Activated gamma-delta T cell treated with Interleukin-2 at 50 U/mL for 16 hours (primary cell): ENCODE measurements around the gene CFL1.
A peak's percentile ranks its signal among the peaks of the same experiment; 100 is the strongest.
"Not testable (repeated sequence)": the region's sequence is repeated elsewhere in the genome, so short reads cannot be mapped to it uniquely, and the experiment has no call there.

ENCODE experiments used
- DNase-seq: peaks from one replicate; pipeline ENCODE4 v3.0.0-alpha.2; 2020

CFL1 gene

DNA sequence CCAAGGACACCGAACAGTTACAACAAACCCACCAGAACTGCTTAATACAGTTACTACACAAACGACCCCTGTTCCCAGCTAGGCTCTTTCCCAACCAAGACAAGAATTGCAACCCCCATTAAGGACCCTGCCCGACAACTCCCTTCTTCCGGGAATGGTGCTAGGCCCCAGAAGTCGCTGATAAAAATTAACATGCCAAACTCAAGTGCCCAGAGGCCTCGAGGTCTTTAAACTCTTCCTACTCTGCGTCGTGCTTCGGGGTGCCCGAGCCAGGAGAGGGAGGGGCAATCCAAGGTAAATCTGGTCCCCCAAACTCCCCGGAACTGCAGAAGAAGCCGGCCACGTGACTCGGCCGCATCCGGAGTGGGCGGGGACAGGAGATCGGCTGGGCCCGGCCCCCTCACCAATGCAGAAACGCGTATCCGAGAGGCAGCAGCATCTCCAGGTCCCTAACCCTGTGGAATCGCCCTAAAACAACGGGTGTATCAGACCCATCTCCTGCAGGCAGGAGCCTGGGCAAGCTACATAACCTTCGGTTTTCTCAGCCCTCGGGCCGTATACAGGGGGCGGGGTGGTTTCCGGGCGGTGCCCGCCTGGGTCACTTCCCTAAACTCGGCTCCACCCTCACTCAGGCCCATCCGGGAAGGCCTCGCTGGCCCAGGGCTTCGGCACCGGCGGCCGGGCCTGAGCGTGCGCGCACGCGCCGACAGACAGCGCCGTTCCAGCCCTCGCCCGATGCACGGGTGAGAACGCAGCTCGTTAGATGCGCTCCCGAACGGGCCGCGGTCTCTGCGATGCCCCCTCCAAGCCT lies 1.1 kb downstream of the CFL1 start:
- peak; percentile 86 for DNase-seq

DNA sequence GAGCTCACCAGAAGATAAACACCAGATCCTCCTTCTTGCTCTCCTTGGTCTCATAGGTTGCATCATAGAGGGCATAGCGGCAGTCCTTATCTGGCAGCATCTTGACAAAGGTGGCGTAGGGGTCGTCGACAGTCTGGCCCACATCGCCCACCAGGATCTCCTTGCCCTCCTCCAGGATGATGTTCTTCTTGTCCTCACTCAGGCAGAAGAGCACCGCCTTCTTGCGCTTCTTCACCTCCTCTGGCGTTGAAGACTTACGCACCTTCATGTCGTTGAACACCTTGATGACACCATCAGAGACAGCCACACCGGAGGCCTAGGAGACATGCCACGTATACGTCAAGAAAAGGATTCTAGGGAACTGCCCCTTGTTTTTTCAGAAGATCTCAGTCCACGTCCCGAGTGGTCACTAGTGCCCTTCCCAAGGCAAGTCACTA lies 2.0 kb downstream of the CFL1 start:
- no peak for DNase-seq

DNA sequence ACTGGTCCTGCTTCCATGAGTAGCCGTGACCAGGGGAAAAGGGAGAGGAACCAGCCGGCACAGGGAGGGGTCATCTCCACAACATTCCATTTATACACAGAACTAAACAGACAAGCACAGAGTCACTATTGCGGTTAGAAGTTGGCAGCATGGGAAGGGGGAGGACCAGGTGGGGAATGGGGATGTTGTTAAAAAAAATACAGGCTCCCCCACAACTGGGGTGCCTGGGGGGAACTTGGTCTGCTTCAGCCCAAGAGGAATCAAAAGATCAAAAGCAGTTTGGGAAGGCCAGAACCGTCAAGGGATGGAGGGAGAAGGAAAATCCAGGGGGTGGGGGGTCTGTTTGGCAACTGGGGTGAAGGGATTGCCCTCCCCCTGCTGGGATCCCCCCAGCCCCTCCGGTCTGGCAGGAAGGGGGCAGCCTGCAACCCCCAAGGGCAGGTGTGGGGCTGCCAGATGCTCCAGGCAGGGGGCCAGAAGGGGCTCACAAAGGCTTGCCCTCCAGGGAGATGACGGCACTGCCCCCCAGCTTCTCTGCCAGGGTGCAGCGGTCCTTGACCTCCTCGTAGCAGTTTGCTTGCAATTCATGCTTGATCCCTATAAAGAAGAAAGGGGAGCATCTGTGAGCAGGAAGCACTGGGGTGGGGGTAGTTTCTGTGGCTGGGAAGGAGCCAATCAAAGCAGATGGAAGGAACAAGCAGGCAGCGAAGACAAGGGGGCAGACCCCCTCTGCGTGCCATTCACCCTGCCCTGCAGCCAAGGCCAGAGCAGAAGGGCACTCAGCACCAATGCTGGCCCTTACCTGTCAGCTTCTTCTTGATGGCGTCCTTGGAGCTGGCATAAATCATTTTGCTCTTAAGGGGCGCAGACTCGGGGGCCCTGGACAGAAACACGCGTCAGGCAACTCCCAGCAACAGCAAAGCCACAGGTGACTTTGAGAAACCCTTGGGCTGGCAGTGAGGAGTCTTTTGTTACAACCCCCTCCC lies 2.8 kb downstream of the CFL1 start:
- DNase-seq = no peak

DNA sequence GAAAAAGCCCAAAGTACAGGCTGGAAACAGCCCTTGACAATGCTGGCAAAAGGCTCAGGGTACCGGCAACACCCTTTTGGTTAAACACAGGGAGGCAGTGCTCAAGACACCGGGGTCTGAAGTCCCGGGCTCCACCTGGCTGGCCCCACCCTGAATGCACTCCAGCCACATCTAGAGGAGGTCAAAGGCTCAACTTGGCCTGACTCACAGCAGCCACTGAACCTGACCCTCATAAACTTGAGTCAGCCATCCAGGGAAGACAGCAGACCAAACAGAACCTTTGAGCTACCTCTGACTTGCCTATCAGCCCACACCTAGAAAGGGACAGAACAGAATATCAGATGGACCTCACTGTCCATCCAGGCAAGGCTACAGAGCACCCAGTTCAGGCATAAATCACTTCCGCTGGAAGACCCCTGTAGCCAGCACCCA lies 3.8 kb downstream of the CFL1 start:
- DNase-seq = no peak

DNA sequence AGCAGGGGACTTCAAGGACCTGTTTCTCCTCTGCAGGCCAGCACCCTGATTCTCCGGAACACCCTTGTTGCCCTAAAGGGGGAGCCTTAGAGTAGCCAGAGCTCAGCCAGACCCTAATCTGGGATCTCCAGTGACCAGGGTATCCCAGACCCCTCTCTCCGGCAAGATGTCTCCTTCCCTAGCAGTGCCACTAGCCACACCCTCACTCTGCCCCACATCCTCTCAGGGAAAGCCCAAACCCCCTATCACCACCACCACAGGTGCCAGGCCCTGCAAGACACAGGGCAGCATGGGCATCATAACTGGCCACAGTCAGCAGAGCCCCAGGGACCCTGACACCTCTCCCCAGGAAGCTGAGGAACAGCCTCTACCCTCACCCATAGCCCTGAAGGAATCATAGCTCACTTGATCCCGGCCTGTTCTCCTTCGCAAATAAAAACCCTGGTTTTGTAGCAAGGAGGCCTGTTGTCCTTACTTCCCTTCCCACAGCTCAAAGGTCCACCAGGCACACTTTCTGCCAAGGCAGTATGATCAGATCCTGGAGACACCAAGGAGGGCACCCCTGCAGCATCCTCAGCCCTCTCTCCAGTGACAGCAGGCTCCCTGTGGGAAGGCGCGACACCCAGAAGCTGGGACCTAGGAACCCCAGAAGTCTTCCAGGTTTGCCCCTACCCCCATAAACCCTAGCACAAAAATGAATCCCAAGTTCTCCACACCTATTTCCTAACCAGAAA lies 4.6 kb downstream of the CFL1 start:
- no peak for DNase-seq

DNA sequence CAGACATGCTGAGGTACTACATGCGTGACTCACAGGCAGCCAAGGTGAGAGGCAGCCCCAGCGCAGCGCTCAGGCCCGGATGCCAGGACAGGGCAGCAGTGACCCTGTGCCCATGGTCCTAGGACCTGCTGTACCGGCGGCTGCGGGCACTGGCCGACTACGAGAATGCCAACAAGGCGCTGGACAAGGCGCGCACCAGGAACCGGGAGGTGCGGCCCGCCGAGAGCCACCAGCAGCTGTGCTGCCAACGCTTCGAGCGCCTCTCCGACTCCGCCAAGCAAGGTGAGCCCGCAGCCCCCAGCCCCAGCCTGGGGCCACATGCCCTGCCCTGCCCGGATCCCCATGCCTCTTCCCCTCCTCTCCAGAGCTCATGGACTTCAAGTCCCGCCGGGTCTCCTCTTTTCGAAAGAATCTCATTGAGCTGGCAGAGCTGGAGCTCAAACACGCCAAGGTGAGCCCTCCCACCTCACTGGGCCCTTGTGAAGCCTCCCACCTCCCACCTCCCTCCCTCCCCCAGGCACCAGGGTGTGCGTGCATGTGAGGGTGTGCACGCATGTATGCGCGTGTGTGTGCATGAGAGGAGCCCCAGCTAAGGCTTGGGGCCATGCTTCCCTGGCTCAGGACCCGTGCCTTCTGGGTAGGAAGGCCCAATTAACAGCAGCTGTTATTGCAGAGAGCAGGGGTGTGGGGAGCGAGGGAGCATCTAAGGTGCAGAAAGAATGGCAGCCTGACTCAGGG lies 5.3 kb downstream of the CFL1 start:
- no peak for DNase-seq

DNA sequence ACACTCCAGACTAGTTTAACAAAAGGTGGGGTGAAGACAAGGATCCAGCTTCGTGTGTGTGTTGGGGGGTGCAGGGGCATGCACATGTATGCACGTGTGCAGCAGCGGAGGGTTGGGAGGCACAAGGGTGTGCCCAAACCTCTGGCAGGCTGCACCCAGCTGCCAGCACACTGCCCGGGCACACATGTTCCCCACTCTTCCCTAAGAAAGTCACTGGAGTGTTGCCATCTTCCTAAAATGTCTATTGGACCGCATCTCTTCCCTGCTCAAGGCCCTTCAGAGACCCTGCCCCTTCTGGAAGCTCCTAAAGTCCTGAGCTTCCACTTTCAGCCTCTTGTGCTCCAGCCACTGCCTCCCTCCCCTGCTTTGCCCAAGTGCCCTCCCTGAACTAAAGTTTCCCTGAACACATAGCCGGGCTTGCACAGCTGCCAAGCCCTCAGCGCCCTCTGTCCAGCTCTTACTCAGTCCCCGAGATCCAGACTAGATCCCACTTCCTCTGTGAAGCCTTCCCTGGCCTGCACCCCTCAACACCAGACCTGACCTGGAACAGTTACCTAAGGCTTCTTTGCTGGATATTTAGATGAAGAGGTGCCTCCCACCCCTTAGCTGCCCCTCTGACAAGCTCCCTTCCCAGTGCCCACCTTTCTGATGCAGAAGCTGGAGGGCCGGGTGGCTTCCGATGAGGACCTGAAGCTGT lies 6.0 kb downstream of the CFL1 start:
- no peak for DNase-seq

DNA sequence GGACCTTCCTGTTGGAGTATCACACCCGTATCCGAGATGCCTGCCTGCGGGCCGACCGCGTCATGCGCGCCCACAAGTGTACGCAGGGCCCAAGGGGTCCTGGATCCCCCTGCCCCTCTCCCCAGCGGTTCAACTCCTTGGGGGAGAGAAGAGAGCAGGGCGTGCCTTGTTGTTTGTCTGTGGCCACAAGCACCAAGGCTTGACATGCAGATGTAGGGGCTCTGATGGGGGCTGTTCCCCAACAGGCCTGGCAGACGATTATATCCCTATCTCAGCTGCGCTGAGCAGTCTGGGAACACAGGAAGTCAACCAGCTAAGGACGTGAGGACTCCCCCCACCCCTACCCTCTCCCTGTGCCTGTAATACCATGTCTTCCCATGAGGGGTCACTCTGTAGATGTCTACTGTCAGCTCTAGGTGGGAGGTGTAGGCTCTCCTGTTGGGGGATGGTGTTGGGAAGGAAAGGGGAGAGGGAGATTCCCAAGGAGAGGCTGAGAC lies 6.8 kb downstream of the CFL1 start:
- DNase-seq = no peak

DNA sequence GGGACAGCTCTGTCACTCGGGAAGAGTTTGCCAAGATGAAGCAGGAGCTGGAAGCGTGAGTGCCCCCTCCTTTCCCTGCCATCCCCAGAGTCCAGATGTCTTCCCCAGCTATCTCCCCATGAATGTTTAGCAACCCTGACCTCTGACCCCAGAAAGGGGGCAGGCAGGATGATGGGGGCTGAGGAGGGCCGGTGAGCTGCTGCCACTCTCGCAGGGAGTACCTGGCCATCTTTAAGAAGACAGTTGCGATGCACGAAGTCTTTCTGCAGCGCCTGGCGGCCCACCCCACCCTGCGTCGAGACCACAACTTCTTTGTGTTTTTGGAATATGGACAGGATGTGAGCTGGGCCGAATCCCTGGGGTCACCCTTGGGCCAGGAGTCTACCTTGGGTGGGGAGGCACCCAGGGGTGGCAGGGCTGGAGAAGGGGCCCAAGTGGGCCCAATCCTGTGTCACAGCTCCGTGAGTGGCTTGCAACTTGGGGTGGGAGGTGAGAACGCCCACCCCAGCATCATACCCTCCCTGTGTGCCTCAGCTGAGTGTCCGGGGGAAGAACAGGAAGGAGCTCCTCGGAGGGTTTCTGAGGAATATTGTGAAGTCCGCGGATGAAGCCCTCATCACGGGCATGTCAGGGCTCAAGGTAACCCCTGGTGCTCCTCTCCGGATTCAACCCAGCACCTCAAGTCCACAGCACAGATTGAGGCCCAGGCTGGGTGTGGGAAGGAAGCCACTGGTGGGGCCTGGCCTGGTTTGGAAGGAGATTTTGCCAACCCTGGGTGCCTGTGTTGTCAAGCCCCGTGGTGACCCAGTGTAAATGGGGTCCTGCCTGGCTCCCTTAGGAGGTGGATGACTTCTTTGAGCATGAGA lies 7.5 kb downstream of the CFL1 start:
- DNase-seq = no peak

DNA sequence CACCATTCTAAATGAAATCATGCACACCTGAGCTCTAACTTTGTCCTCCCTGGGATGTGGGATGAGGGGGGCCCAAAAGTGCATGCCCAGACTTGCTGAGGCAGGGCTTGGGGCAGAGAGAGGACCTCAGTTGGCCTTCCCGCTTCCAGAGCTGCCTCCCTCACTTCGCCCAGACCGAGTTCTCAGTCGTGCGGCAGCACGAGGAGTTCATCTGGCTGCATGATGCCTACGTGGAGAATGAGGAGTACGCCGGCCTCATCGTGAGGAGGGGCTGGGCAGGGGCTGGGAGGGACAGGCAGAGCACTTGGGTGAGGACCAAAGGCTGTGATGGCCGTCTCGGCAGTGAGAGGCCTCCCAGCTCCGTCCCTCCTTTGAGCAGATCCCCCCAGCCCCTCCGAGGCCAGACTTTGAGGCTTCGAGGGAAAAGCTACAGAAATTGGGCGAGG lies 8.2 kb downstream of the CFL1 start:
- DNase-seq = no peak

DNA sequence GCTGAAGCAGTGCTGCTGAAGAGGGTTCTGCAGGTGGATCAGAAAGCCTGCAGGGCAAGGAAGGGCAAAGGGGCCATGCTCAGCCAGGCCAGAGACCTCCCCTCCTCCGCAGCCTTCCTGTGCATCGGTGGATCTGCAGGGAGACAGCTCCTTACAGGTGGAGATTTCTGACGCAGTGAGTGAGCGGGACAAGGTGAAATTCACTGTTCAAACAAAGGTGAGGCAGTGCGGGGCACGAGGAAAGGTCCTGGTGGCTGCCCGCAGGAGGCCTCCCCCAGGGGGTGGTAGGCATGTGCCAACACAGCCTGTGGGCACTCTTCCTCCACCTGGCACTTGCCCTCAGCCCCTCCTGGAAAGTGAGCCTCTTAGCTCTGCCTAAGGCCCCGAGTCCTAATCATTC lies 8.6 kb downstream of the CFL1 start:
- no peak for DNase-seq

DNA sequence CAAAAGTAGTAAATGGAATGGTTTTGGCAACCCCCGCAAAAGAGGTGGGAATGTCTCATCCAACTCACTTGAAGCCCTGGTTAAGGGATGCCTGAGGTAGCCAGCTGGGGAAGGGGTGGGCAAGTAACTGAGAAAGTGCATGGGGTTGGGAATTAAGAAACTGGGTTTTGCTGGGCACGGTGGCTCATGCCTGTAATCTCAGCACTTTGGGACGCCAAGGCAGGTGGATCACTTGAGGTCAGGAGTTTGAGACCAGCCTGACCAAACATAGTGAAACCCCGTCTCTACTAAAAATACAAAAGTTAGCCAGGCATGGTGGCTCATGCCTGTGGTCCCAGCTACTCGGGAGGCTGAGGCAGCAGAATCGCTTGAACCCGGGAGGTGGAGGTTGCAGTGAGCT lies 9.3 kb downstream of the CFL1 start:
- not testable (repeated sequence) for DNase-seq

DNA sequence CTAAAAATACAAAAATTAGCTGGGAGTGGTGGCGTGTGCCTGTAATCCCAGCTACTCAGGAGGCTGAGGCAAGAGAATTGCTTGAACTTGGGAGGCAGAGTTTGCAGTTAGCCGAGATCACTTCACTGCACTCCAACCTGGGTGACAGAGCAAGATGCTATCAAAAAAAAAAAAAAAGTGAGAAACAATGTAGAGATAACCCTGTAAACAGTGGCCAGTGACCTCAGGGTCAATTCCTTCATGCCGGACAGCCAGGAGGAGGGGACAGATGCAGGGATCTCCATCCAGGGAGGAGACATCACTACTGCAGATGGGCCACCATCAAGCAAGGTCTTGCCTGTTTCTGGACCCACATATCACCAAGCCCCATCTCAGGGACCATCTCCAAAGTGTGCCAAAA lies 10.2 kb downstream of the CFL1 start:
- no peak for DNase-seq

DNA sequence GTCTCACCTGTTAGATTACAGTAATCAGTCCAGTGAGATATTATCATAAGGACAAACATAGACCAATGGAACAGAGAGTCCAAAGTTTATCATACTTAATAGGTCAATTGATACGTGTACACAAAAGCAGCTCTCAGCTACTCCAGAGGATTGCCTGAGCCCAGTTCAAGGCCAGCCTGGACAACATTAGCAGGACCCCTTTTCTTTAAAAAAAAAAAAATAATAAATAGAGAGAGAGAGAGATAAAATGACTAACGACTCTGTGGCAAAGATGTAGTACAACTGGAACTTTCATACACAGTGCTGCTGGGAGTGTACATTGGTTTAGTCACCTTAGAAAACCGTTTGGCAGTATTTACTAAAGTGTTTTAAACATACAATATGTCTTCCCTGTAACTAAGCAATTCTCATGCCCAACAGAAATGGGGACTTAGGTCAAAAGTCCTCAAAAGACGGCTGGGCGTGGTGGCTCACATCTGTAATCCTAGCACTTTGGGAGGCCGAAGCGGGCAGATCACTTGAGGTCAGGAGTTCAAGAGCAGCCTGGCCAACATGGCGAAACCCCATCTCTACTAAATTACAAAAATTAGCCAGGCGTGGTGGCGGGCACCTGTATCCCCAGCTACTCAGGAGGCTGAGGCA lies 13.6 kb downstream of the CFL1 start:
- DNase-seq = no peak

DNA sequence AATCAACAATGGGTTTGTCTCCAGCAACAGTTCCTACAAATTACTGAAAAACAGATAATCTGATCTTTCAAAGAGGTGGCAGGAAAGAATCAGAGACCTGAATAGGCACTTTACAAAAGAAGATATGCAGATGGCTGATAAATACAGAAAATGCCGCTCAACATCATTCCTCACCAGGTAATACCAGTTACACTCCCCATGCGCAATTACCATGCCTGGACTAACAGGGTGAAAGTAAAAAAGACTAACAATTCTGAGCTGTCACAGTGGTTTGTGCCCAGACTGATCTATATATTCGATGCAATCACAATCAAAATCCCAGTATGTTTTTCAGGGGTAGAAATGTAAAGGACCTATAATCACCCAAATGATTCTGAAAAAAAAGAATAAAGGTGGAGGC lies 14.2 kb downstream of the CFL1 start:
- no peak for DNase-seq

DNA sequence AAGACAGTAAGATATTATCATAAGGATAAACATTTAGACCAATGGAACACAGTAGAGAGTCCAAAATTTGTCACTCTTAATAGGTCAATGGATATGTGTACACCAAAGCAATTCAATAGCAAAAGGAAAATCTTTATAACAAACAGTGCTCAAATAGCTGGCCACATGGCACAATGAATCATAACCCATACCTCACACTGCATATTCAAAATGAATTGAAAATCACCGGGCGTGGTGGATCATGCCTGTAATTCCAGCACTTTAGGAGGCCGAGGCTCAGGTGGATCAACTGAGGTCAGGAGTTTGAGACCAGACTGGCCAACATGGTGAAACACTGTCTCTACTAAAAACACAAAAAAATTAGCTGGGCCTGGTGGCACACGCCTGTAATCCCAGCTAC lies 15.8 kb downstream of the CFL1 start:
- DNase-seq = no peak

DNA sequence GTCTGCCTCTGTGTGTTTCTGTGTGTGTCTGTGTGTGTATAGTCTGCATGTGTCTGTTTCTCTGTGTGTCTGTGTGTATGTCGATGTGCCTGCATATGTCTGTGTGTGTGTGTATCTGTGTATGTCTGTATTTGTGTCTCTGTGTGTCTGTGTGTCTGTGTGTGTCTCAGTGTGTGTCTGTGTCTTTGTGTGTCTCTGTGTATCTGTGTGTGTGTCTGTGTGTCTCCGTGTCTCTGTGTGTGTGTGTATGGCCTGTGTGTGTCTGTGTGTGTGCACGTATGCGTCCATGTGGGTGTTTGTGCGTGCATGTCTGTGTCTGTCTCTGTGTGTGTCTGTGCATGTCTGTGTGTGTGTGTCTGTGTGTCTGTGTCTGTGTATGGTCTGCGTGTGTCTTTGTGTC lies 23.8 kb downstream of the CFL1 start:
- DNase-seq = no peak

DNA sequence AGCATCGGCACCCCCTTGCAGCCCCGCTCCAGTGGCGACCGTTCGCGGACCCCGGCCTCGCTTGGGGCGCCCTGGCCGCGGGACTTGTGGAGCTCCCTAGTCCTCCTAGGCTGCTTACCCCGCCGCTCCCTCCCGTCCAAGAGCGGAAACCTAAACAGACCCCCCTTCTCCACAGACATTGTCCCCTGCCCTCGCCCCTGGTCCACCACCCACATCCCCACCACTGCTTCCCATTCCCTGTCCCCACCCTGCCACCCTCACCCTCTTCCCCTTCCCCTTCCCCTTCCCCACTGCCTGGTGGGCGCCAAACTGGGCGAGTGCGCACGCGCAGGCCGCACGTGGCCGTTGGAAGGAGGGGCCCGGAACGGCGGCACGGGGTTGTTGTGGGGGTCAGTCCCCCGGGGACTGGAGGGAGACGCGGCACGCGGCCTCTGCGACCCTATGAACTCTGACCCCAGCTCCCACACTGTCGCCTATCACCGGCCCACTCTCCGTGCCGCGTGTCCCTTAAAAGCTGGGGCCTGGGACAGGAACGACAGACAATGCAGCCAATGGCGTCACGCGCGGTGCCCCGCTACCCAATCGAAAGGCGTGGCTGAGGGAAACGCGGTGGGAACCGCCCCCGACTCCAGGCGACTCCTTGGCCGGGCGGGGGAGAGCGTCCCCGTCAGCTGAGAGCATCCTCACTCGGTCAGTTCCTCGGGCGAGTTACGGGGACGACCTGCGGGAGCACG lies 24.5 kb downstream of the CFL1 start, which contains the start of gene SNX32:
TSS of gene SNX32 (plus strand) at position 667 of the 734 bp plus-strand sequence. CDS start 103 bp downstream, outside the sequence.
- peak; percentile 94 for DNase-seq

DNA sequence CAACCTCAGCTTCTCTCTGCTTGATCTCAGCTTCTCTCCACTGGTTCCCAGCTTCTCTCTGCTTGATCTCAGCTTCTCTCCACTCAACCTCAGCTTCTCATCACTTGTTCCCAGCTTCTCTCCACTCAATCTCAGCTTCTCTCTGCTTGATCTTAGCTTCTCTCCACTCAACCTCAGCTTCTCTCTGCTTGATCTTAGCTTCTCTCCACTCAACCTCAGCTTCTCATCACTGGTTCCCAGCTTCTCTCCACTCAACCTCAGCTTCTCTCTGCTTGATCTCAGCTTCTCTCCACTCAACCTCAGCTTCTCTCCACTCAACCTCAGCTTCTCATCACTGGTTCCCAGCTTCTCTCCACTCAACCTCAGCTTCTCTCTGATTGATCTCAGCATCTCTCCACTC lies 25.7 kb downstream of the CFL1 start:
- DNase-seq = not testable (repeated sequence)
